Aorta (tissue), 5 donors: Measurements from ENCODE around the gene MUC6. TPM values are rescaled to one million over a fixed set of nuclear protein-coding genes. Genes with fewer than 3 reads are reported as not detected.

Experiments
- ATAC-seq: fragments of 200-7000 bp; cut with Tn5 transposase; one replicate; pipeline ENCODE4 v1.9.1; 2022; ENCODE audit warnings: moderate library complexity; ENCODE audit not compliant: low FRiP score
- DNase-seq, 2 donors: peaks; one replicate each; pipeline ENCODE4 v3.0.0-alpha.2; 2020
- H3K27ac ChIP-seq, 2 donors: one replicate each; pipeline ENCODE4 v1.5.1; 2013; ENCODE audit warnings: low read length in 2 of 2, mild to moderate bottlenecking in 2 of 2, moderate library complexity in 2 of 2, control low read depth in 1 of 2, inconsistent platforms in 1 of 2, low read depth in 1 of 2
- H3K27me3 ChIP-seq, 2 donors: one replicate each; pipeline ENCODE4 v1.6.1; 2013; ENCODE audit warnings: control low read depth in 1 of 2, low read length in 1 of 2, mild to moderate bottlenecking in 1 of 2, moderate library complexity in 1 of 2; ENCODE audit not compliant: insufficient read depth in 2 of 2, control insufficient read depth in 1 of 2
- H3K36me3 ChIP-seq, 2 donors: one replicate each; pipeline ENCODE4 v1.6.1; 2013; ENCODE audit warnings: control low read depth in 1 of 2, low read length in 1 of 2, mild to moderate bottlenecking in 1 of 2; ENCODE audit not compliant: insufficient read depth in 2 of 2, control insufficient read depth in 1 of 2
- H3K4me1 ChIP-seq, 2 donors: one replicate each; pipeline ENCODE4 v1.6.1; 2013; ENCODE audit warnings: low read length in 2 of 2, control low read depth in 1 of 2, mild to moderate bottlenecking in 1 of 2, moderate library complexity in 1 of 2; ENCODE audit not compliant: insufficient read depth in 2 of 2, control insufficient read depth in 1 of 2
- H3K4me3 ChIP-seq, 2 donors: one replicate each; pipeline ENCODE4 v1.5.1; 2013; ENCODE audit warnings: low read length in 2 of 2, control low read depth in 1 of 2, mild to moderate bottlenecking in 1 of 2
- H3K9me3 ChIP-seq: one replicate; pipeline ENCODE4 v1.6.1; 2013; ENCODE audit warnings: mild to moderate bottlenecking, low read length; ENCODE audit not compliant: control insufficient read depth
- WGBS, 2 donors: extraction: QIAGEN DNeasy Blood & Tissue Kit; methylation state at CpG; one replicate each; pipeline ENCODE4 v1.1.7; 2013; 5-methylcytosine and 5-hydroxymethylcytosine counted together
- intact Hi-C, 2 donors: fragments of 100-400 bp; cut with DNase I; formaldehyde crosslinking; loops; one replicate each; pipeline versions ENCODE4 v1.14.2 to v1.15.0; 2022
- polyA plus RNA-seq, 2 donors: library from polyadenylated mRNA; stranded (reverse); fragments of 200-250 nt; gene quantifications; one replicate each; pipeline ENCODE4 v1.2.3, GENCODE V29; 2013
- total RNA-seq, 2 donors: library from RNA; stranded (reverse); fragmentation: NEBNext Ultra II Directional; extraction: Animal tissue kit (Norgen Biotek cat#: 25700); gene quantifications; one replicate each; pipeline ENCODE4 v1.2.1, GENCODE V29; 2021
- donor health status: healthy with polysubstance abuse.
- donor health status: Bipolar disorder and iron deficiency.
- donor health status: DM: no; HTN: no; CAD: no.
- donor health status: DM: no; HTN: no; CAD: no.
- donor health status: DM: yes; HTN: yes; CAD: no.

Gene MUC6
- total and polyA plus RNA-seq, 4 donors, result under 0.01 to 0.49 TPM; not detected in 2

DNA sequence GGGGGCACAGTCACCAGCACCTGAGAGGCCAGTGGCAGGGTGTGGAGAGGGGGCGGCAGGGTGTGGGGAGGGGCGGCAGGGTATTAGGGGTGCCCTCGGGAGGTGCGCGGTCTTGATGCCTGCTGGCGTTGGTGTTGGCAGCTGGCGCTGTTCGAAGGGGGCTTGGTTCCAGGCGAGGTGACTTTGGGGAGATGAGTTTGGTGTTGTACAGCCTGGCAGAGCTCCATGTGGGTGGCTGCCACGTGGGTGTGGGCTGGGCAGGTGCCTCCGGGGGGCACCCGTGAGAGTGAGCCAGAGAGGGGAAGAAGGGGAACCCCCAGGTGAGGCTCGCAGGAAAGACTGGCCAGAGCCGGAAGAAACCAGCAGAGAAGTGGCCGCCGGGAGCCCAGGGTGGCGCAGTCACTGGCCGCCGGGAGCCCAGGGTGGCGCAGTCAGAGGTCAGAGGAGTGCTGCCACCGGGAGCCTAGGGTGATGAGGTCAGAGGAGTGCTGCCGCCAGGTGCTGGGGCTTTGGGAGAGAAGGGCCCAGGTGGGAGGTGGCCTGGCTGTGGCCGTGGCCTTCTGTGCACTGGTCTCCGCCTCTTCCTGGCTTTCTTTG, 44.7 kb downstream of the MUC6 start:
- intact Hi-C loops, result no loop called here
- Histone ChIP-seq H3K9me3 (no peaks in the 10 kb centered on the region), H3K27ac (no peak overlapping the region), H3K36me3 (peaks cover 0 to 13% of the 10 kb centered on the region in 2 donors), H3K4me1 (no peaks in the 10 kb centered on the region), H3K4me3 (no peak overlapping the region), H3K27me3 (no peaks in the 10 kb centered on the region)
- DNase-seq (no peak), ATAC-seq (no peak)
- WGBS, 2 donors, result 85 to 87% methylated on average over 23 to 24 of the region's 24 CpGs

DNA sequence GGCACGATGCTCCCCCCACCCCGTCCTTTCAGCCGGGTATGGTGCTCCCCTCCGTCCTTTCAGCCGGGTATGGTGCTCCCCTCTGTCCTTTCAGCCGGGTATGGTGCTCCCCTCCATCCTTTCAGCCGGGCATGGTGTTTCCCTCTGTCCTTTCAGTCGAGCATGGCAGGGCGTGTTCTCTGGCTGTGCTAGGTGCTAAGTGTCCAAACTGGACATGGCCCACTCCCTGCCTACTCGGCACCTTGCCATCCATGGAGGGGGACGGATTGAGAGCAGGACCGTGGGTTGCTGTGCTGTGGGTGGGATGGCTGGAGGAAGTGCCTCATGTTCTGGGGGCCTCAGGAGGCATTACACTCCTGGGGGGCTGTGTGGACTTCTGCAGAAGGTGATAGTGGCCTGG, 45.5 kb downstream of the MUC6 start:
- no peaks in the 10 kb centered on the region for H3K27me3 ChIP-seq
- ATAC-seq (no peak), DNase-seq (no peak)
- H3K36me3 ChIP-seq, result peaks cover 0 to 15% of the 10 kb centered on the region in 2 donors
- H3K27ac ChIP-seq, result no peak overlapping the region
- no peaks in the 10 kb centered on the region for H3K4me1 ChIP-seq
- intact Hi-C loops, result no loop called here
- no peak overlapping the region for H3K4me3 ChIP-seq
- H3K9me3 ChIP-seq, result no peaks in the 10 kb centered on the region
- WGBS, 2 donors, result 79 to 82% methylated on average over 12 of the region's 12 CpGs

DNA sequence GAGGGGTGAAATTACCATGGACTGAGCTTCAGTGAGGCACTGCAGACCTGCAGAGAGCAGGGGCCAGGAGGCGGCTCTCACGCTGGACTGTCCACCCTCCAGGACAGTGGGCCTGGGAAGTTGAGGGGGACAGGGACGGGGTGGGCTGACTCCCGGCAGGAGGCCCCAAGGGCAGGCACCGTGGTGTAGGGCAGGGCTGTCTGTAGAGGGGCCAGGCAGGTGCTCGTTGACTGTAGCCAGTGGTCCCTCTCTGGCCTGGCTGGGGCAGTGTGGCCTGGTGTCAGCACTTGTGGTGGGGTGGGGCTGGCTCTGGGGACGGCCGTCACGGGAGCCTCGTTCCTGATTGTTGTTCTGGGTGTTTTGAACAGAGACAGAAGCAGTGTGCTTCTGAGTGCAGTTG, 46.4 kb downstream of the MUC6 start:
- no peak for DNase-seq
- no peaks in the 10 kb centered on the region for H3K9me3 ChIP-seq

DNA sequence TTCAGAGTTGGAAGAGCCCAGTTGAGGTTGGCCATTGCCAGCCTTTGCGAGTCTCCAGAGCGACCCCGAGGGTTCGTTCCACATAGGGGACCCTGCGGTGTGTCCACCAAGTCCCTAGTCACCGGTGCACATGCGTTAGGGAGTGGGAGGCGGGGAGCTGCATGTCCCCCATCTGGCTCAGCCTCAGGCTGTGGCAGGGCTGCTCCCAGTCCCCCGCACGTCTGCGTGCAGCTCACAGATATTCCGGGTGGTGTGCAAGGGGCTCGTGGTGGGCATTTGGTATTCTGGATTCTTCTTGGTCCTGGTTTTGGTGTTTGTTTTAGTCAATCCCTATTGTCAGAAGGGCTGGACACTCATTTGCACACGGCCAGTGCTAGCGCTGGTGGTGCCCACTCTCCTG, 48.8 kb downstream of the MUC6 start:
- Histone ChIP-seq H3K27ac (no peak overlapping the region), H3K36me3 (peaks cover 0 to 14% of the 10 kb centered on the region in 2 donors), H3K4me3 (no peak overlapping the region), H3K27me3 (no peaks in the 10 kb centered on the region), H3K9me3 (no peaks in the 10 kb centered on the region), H3K4me1 (no peaks in the 10 kb centered on the region)
- DNase-seq, result no peak
- ATAC-seq, result no peak
- WGBS, 2 donors, result 92 to 94% methylated on average over 15 of the region's 15 CpGs
- intact Hi-C loops, result no loop called here

More for the DNA sequence above, 46.4 kb downstream of the MUC6 start:
- H3K27ac ChIP-seq, result no peak overlapping the region
- 87 to 89% methylated on average over 10 of the region's 10 CpGs for whole genome bisulfite sequencing, 2 donors
- H3K36me3 ChIP-seq, result peaks cover 0 to 20% of the 10 kb centered on the region in 2 donors
- intact Hi-C loops, result no loop called here
- no peaks in the 10 kb centered on the region for H3K4me1 ChIP-seq
- no peak for ATAC-seq
- H3K27me3 ChIP-seq, result no peaks in the 10 kb centered on the region
- no peak overlapping the region for H3K4me3 ChIP-seq

DNA sequence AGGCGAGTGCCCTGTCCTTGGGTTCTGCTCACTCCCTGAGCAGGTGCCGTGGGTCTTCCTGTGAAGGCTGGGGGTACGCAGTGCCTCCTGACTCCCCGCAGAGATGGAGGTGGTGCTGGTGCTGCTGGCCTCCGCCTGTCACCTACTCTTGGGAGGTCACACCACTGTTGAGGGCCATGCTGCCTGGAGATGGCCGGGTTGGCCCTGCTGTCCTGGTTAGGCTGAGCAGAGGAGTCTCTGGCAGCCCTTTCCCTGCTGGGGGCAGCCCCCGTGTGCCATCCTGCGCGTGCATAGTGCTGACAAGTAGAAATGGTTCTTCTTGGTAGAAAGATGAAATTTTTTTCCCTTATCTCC, 49.6 kb downstream of the MUC6 start:
- no peak overlapping the region for H3K27ac ChIP-seq
- ATAC-seq (no peak), DNase-seq (no peak)
- intact Hi-C loops, result no loop called here
- WGBS, 2 donors, result 96 to 99% methylated on average over 9 of the region's 9 CpGs
- H3K36me3 ChIP-seq, result peaks cover 0 to 11% of the 10 kb centered on the region in 2 donors
- no peak overlapping the region for H3K4me3 ChIP-seq
- no peaks in the 10 kb centered on the region for H3K27me3 ChIP-seq
- H3K9me3 ChIP-seq, result no peaks in the 10 kb centered on the region
- no peaks in the 10 kb centered on the region for H3K4me1 ChIP-seq

DNA sequence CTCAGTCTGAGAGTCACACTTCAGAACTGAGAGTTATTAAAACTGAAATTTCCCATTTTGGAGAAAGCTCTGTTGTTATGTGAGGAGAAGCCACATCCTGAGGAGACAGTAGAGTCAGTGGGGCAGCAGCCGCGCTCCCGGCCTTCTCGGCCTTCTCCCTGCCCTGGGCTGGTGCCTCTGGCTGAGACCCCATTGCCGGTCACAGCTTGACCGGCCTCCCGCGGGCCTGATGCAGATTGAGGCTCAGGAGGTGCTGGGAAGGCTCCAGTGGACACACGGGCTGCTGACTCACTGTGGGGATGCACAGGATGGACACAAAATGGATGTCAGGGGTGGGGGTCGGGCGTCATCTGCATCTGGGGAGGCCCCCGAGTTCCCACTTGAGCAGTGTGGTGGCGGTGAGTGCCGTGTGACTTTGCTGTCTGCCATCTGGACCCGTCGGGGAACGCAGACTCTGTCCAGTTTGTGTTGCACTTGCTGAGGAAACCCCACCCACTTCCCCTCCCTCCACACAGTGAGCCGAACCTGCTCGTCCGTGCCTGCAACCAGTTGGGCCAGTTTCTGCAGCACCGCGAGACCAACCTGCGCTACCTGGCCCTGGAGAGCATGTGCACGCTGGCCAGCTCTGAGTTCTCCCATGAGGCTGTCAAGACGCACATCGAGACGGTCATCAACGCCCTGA, 50.1 kb downstream of the MUC6 start:
- 92% methylated on average over 28 of the region's 28 CpGs for WGBS, 2 donors
- Histone ChIP-seq H3K36me3 (peaks cover 0 to 13% of the 10 kb centered on the region in 2 donors), H3K27me3 (no peaks in the 10 kb centered on the region), H3K9me3 (no peaks in the 10 kb centered on the region), H3K4me1 (no peaks in the 10 kb centered on the region), H3K27ac (no peak overlapping the region), H3K4me3 (no peak overlapping the region)
- intact Hi-C loops, result no loop called here
- ATAC-seq, result no peak
- DNase-seq, result no peak

DNA sequence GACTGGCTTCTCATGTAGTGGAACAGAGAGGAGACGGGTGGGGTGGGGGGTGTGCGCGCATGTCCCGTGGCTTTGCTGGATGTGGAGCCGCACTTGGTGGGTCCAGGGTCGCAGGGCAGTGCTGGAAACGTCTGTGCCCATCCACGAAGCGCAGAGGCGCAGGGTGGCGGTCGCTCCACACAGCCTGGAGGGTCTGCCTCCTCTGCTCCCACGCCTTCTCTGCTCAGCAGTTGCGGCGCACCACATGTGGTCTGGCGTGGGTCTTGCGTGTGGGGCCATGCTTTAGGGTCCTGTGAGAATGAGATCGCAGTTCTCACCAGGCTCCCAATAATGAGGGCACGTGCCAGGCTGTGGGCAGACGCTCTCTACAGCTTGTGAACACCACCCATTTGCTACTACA, 50.7 kb downstream of the MUC6 start:
- Histone ChIP-seq H3K27me3 (no peaks in the 10 kb centered on the region), H3K4me3 (no peak overlapping the region), H3K27ac (no peak overlapping the region), H3K36me3 (peaks cover 0 to 13% of the 10 kb centered on the region in 2 donors), H3K9me3 (no peaks in the 10 kb centered on the region), H3K4me1 (no peaks in the 10 kb centered on the region)
- no peak for ATAC-seq
- no peak for DNase-seq
- intact Hi-C loops, result no loop called here
- 95 to 96% methylated on average over 20 of the region's 20 CpGs for WGBS, 2 donors

DNA sequence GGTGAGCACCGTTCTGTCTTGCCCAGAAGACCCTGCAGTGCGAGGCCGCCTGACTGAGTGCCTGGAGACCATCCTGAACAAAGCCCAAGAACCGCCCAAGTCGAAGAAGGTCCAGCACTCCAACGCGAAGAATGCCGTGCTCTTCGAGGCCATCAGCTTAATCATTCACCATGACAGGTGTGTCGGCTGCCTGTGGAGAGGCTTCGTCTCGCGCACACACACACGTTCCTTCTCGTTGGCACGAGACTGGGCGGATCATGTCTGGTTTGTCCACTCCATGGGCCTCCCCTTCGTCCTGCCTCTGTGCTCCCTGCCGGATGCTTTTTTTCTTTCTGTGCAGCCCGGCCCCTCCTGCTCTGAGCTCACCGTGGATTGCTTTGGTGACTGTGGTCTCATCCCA, 51.1 kb downstream of the MUC6 start:
- H3K36me3 ChIP-seq, result peaks cover 0 to 13% of the 10 kb centered on the region in 2 donors
- ATAC-seq (no peak), DNase-seq (no peak)
- intact Hi-C loops, result no loop called here
- WGBS, 2 donors, result 87 to 89% methylated on average over 21 of the region's 21 CpGs
- no peaks in the 10 kb centered on the region for H3K27me3 ChIP-seq
- H3K27ac ChIP-seq, result no peak overlapping the region
- no peaks in the 10 kb centered on the region for H3K9me3 ChIP-seq
- no peaks in the 10 kb centered on the region for H3K4me1 ChIP-seq
- H3K4me3 ChIP-seq, result no peak overlapping the region

DNA sequence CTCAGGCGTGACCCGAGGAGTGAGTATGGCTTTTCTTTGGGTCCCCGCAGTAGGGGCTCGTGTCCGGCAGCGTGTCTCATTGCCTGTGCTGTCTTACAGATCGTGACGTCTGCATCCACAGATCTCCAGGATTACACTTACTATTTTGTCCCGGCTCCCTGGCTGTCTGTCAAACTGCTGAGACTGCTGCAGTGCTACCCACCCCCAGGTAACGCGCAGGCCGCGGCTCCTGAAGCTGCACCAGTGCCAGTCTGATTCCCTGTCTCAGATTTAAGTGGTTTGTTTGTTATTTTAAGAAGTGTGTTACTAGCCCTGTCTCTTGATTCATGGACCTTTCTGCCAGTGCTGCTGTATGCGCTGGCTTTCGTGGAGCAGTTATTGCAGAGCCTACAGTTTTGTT, 52.0 kb downstream of the MUC6 start:
- Histone ChIP-seq H3K9me3 (no peaks in the 10 kb centered on the region), H3K27me3 (no peaks in the 10 kb centered on the region), H3K4me3 (no peak overlapping the region), H3K4me1 (no peaks in the 10 kb centered on the region), H3K27ac (no peak overlapping the region), H3K36me3 (peaks cover 0 to 13% of the 10 kb centered on the region in 2 donors)
- DNase-seq (no peak), ATAC-seq (no peak)
- intact Hi-C loops, result no loop called here
- WGBS, 2 donors, result 88 to 93% methylated on average over 15 of the region's 15 CpGs
